ENCODE measurements around the gene LCN9. TPM values are rescaled to one million over a fixed set of nuclear protein-coding genes. Genes with fewer than 3 reads are reported as not detected.
A peak's percentile ranks its signal among the peaks of the same experiment; 100 is the strongest.

Gene LCN9
- total RNA-seq, 1 experiment from 2014 or later: 0.52 TPM

- H2AK5ac ChIP-seq (ENCODE audit: insufficient read length, low read length): no peak overlapping the region
- no peaks in the 10 kb centered on the region for H3K27me3 ChIP-seq (ENCODE audit: insufficient read depth, low read length)
- no peak overlapping the region for H2AFZ ChIP-seq (ENCODE audit: low read length)
- H3K56ac ChIP-seq (ENCODE audit: insufficient read length, low read depth, low read length): no peak overlapping the region
- no peak overlapping the region for H3K4me2 ChIP-seq (ENCODE audit: insufficient read depth, insufficient read length, low read length)
- no peak overlapping the region for H3K18ac ChIP-seq (ENCODE audit: insufficient read length, low read depth, low read length)
- Mint-ChIP-seq H3K27ac (peak overlapping the region in 2 of 3 experiments; percentile 49 to 74; a peak in 4 of 7 replicates), H3K4me3 (no peak overlapping the region), H3K4me1 (peaks cover 9 to 14% of the 10 kb centered on the region in 2 experiments), H3K36me3 (ENCODE audit: insufficient read depth in 1 of 3, low read depth in 3 of 3) (peaks cover 4 to 31% (median 5%) of the 10 kb centered on the region in 3 experiments; a peak in 6 of 7 replicates), H3K9me3 (peaks cover 3% of the 10 kb centered on the region in 2 experiments; a peak in 3 of 5 replicates), H3K27me3 (ENCODE audit: low read depth) (no peaks in the 10 kb centered on the region; the same call in none of the 2 replicates)
- no peak overlapping the region for H4K8ac ChIP-seq (replicated peaks; ENCODE audit: insufficient read length, low read depth, low read length)
- no peaks in the 10 kb centered on the region for H3K79me1 ChIP-seq (ENCODE audit: insufficient read depth, low read depth, low read length, poor library complexity, severe bottlenecking)
- TF ChIP-seq CTCF (conservative IDR thresholded peaks at IDR 0.05): no peak
- no peak overlapping the region for H4K91ac ChIP-seq (ENCODE audit: insufficient read length, low read depth, low read length)
- no peak overlapping the region for H3K27ac ChIP-seq (ENCODE audit: insufficient read length, low read depth, low read length)
- no peak overlapping the region for H4K5ac ChIP-seq (ENCODE audit: insufficient read length, low read depth, low read length)
- H3K9ac ChIP-seq (ENCODE audit: extremely low read depth, insufficient read length, low read length): no peak overlapping the region
- WGBS (ENCODE audit: extremely low coverage, insufficient read length, low lambda C conversion rate): no CpG with 5 or more reads among the region's 19 CpGs
- no peak overlapping the region; the same call in 1 of the 2 replicates for H3K4ac ChIP-seq (ENCODE audit: low read depth, low read length)
- H2BK12ac ChIP-seq (ENCODE audit: insufficient read length, low read depth, low read length): no peak overlapping the region
- peaks cover 2% of the 10 kb centered on the region for H4K20me1 ChIP-seq (ENCODE audit: control insufficient read depth, insufficient read depth, insufficient read length)
- H2BK120ac ChIP-seq (ENCODE audit: low read depth, low read length, poor library complexity, severe bottlenecking): no peak overlapping the region
- H3K23me2 ChIP-seq (ENCODE audit: insufficient read length, low read depth, low read length, poor library complexity, severe bottlenecking): no peaks in the 10 kb centered on the region
- H3K14ac ChIP-seq (ENCODE audit: insufficient read depth, low read length): no peak overlapping the region
- no peaks in the 10 kb centered on the region for H3K4me1 ChIP-seq (ENCODE audit: insufficient read depth, low read length)
- H2BK20ac ChIP-seq (ENCODE audit: low read depth, low read length, poor library complexity, severe bottlenecking): no peak overlapping the region
- no peak overlapping the region for H2BK15ac ChIP-seq (ENCODE audit: low read depth, low read length)
- DNase-seq: no peak
- H3K79me2 ChIP-seq (ENCODE audit: insufficient read depth, low read length): no peaks in the 10 kb centered on the region
- no peak overlapping the region for H3T11ph ChIP-seq (ENCODE audit: low read length)
- H2BK5ac ChIP-seq (ENCODE audit: insufficient read length, low read length): no peak overlapping the region
- peaks cover 7% of the 10 kb centered on the region for H3K9me3 ChIP-seq (ENCODE audit: control insufficient read depth, low read depth, low read length)
- no peak overlapping the region for H3K23ac ChIP-seq (ENCODE audit: insufficient read length, low read depth, low read length)
These were observed 1.1 kb upstream of the LCN9 start for GRCh38 chr9:135661816-135662560.
